ENCODE measurements around the gene GCHFR.

Gene GCHFR

GRCh38 chr15:40775740-40776536 lies 12.1 kb downstream of the GCHFR start:
- DNase-seq (ENCODE audit: low read depth) = no peak

- DNase-seq (ENCODE audit: low read depth) = peak; percentile 28
Measured at GRCh38 chr15:40776537-40777141, 12.8 kb downstream of the GCHFR start.

- peak; percentile 72 for DNase-seq (ENCODE audit: low read depth)
Measured at GRCh38 chr15:40782609-40783227, 18.9 kb downstream of the GCHFR start.

DNA sequence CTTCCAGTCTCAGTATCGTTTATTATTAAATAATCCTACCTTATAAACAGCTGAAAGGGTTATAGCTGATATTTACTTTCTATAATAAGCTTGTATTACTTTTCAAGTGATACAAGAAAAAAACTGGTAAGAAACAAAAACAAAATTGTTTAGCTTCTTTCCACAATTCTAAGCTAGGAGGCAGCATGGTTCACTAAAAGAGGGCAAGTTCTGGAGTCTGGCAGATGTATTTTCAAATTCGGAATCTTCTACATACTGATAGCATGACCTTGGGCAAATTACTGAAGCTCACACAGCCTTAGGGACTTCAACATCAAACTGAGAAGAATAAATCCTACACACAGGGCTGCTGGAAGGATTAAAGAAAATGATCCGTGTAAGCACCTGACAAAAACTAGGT lies 21.3 kb downstream of the GCHFR start:
- DNase-seq (ENCODE audit: low read depth) = no peak

DNA sequence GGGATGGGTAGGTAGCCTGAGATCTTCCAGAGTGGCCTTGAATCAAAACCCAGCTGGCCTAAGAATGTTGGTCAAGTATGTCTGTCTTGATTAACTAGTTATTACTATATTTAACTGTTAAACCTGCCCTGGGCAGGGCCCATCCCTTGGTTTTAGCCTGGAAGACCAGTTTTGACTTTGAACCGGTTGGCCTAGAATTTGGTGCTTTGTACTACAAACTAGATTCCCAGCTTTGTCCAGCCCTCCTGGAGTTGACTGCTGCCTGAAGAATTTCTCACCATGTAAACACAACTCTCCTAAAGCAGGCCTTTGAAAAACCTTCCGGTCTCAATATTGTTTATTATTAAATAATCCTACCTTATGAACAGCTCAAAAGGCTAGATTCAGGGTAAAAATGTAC lies 21.9 kb downstream of the GCHFR start:
- no peak for DNase-seq (ENCODE audit: low read depth)

DNA sequence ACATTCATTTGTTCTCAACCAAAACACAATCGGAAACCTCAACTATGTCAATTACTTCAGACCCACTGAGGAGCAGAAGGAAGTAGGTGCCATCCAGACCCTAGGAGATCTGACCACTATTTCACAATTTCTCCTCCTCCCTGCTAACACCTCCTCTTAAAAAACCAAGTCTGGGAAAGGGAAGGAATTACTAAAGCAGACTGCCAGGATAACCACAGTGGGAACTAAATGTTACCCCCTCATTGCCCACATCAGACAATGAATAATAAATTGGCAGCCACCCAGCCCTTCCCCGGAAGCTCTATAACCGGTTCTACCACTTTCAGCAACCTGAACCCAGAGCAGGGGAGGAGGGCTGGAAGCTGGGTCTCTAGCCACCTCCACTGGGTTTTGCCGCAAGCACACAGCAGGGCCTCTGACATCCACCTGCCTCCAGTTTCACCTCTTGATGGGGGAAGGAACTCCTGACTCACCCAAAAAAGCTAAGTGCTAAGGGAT lies 23.5 kb downstream of the GCHFR start:
- peak; percentile 60 for DNase-seq (ENCODE audit: low read depth)

DNA sequence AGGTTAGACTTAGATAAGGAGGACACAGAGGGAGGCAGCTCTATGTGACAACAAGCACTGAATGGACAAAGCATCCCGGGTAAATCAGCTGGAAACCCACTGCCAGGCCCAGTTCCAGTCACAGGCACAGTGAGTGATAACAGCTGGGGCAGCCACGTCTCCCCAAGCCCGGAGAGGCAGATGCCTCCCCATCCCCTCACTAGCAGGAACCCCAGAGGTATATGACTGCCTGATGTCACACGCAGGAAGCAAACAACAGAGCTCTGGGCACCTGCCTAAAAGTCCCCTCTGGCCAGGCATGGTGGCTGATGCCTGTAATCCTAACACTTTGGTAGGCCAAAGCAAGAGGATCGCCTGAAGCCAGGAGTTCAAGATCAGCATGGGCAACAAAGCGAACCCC lies 24.1 kb downstream of the GCHFR start:
- DNase-seq (ENCODE audit: low read depth) = no peak

DNA sequence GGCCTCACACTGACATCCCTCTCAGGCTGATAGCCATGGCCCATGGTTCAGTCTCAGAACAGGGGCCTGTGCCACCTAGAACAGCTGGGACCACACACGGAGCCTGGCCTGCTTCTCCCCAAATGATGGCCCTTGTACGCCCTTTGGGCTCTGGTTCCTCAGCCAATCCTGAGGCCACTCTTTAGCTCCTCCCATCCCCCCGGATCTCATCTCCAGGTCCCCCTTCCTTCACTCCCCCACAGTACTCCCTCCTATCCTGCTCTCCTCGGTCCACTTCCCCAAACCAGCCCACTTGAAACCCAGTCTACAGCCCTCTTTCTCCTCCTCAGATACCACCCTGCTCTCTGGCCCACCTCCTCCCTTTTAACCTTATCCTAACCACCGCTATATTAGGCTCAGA lies 25.3 kb downstream of the GCHFR start:
- DNase-seq (ENCODE audit: low read depth) = no peak

DNA sequence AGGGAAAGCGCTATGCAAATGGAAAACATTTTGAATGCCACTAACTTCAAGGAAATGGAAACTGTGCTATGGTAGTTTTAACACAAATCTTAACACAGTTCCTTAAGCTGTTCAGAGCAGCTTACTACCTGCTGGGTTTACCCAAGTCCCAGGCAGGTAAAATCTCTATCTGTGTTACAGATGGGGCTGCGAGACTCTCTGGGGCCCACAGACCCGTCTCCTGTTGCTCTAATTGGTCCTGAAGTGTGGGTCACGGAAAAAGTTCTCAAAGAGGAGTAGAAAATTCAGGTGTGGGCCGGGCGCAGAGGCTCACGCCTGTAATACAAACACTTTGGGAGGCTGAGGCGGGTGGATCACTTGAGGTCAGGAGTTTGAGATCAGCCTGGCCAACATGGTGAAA lies 26.1 kb downstream of the GCHFR start:
- no peak for DNase-seq (ENCODE audit: low read depth)

GRCh38 chr15:40790718-40791117 lies 26.9 kb downstream of the GCHFR start:
- no peak for DNase-seq (ENCODE audit: low read depth)

GRCh38 chr15:40792394-40792793 lies 28.5 kb downstream of the GCHFR start:
- no peak for DNase-seq (ENCODE audit: low read depth)

GRCh38 chr15:40793216-40793989 lies 29.5 kb downstream of the GCHFR start:
- no peak for DNase-seq (ENCODE audit: low read depth)

DNA sequence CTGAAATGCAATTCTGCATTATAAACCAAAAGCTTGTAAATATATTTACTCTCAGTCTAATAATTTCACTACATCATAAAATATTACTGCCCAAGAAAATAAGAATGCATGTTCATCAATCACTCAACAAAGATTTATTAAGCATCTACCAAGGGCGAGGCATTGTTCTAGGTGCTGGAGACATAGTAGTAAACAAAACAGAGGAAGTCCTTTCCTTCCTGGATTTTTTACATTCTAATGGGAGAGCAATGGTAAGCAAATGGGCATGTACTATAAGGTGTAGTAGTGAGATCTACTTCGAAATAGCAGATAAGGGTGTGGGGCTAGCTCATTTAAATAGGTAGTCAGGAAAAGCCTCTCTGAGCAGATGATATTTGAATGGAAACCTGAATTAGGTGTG lies 32.2 kb downstream of the GCHFR start:
- DNase-seq (ENCODE audit: low read depth) = no peak

GRCh38 chr15:40796512-40796911 lies 32.6 kb downstream of the GCHFR start:
- DNase-seq (ENCODE audit: low read depth) = no peak

DNA sequence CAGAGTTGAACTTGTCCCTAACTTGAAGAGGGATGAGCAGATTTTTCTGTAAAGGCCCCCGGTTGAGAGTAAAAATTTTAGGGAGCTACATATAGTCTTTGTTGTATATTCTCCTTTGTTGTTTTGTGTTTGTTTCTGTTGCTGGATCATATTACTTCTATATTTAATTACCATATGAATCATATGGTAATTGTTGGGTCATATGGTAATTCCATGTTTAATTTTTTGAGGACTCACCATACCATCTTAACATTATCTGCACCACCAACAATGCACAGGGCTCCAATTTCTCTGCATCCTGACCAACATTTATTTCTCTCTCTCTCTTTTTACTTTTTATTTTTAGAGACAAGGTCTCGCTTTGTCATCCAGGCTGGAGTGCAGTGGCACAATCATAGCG lies 35.7 kb downstream of the GCHFR start:
- DNase-seq (ENCODE audit: low read depth) = no peak

DNA sequence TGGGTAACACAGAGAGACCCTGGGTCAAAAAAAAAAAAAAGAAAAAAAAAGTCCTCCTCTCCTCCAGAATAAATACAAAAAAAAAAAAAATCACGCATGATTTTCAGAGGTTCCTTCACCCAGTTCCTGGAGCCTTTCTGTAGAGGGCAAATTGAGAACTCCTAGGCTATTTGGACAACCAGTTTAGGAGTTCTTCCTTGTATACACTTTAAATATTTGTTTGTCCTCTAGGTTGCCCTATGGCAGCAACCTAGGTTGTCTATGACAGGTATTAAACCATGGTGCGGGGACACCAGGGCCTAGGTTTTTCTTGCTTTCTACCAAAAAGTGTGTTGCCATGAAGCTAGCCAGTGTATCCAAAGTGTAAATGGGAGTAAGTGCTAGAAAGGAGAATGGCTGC lies 39.2 kb downstream of the GCHFR start:
- no peak for DNase-seq (ENCODE audit: low read depth)

DNA sequence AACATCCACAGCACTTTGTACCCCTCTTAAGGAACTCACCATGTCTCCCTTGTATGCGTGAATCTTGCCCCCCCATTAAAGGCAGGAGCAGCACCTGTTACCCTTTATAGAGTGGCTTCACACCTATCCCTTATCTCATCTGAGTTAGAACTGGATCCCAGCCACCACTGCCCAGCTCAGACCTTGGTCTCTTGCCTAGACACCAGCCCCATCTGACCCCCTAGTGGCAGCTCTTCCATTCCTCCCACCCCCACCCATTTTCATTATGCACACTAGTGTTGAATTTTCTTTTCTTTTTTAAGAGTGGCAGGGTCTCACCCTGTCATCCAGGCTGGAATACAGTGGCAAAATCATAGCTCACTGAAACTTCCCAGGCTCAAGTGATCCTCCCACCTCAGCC lies 39.8 kb downstream of the GCHFR start:
- no peak for DNase-seq (ENCODE audit: low read depth)

DNA sequence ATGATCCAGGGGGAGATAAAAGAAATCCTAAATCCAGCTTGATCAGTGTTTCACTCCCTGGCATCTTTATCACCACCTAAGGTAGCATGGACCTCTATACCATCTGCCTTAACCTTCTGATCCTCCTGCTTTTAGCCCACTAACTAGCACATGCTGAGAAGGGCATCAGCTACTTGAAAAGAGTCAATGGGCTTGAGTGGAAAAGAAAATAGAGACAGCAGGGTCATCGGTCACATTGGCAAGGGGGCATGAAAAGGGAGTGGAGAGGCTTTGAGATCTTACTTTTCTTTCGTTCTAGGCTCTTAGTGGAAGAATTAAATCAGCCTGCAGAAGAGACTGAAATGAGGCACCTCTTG lies 42.8 kb downstream of the GCHFR start:
- no peak for DNase-seq (ENCODE audit: low read depth)

DNA sequence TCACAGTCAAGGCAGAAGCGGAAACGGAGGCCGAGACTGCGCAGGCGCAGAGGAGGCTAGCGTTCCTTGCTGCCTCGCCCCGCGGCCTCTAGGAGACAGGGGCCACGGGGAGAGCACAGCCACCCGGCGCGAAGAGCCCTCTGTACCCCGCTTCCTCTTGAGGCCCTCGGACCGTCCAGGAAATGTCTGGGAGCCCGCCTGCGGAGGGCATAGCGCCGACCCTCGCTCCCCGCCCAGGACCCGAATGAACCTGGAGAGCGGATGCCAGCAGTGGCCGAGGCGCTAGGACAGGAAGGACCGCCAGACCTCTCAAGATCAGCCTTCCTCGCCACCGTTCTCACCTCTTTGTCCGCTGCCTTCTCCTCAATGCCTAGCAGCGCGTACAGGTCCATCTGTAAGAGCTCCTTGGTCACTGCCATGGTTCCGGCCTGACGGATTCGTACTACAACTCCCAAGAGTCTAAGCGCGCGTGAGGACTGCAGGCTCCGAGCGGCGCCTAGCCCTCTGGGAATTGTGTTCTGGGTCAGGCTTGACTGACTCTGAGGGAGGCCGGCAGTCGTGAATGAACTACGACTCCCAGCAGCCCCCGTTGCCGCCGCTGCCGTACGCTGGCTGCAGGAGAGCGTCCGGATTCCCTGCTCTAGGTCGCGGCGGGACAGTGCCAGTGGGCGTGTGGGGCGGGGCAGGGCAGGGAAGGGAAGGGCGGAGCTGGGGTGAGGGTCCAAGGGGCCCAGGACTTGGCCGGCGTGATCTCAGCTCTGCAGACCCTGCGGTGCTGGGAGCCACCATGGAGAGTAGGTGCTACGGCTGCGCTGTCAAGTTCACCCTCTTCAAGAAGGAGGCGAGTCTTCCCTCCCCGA lies 43.4 kb downstream of the GCHFR start, which contains the start of the genes DNAJC17 and ZFYVE19:
DNAJC17 (minus strand) TSS at position 446 of the 860 bp plus-strand sequence; CDS start at position 419, 27 bp downstream.
ZFYVE19 (plus strand) TSS at position 62 of the 860 bp plus-strand sequence; CDS start at position 563, 501 bp downstream.
- peak; percentile 90 for DNase-seq (ENCODE audit: low read depth)

DNA sequence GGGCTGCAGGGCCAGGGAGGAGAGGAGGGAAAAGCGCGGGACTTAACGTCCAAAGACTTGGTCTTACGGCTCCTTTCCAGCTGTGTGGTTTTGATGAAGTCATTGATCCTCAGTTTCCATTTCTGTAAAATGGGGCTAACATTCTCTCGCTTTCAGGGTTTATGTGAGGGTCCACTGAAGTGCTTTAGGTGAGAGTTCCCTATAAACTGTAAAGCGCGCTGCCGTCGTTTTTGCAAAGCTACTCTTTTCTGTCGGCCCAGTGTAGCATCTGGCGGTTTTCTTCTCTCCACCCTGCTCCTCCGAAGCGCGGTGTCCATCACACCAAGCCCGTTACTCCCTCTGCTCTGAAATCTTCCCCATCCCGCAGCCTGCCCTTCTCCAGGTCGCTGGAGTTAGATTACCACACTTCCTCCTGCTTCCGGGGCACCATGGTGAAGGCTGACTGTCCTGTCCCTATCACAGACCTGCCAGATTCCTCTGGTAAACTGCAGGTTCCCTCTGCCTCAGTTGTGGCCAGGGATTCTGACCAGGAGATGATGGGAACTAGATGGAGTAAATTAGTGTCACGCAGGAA lies 44.1 kb downstream of the GCHFR start:
- no peak for DNase-seq (ENCODE audit: low read depth)
